ENCODE data around the gene FLT3LG.

- TF ChIP-seq CTCF (IDR thresholded peaks at IDR 0.05) (no peak), POLR2A (IDR thresholded peaks at IDR 0.05) (no peak), EP300 (IDR thresholded peaks at IDR 0.05) (no peak), POLR2AphosphoS5 (IDR thresholded peaks at IDR 0.05) (no peak)
These were observed 44.0 kb downstream of the FLT3LG start for GRCh38 chr19:49518033-49518432.

Measured in gastroesophageal sphincter (tissue), 3 donors.